DND-41 (cell line): ENCODE results near the gene FBXW8.

Experiments used
- EZH2 ChIP-seq: IDR thresholded peaks from 3 replicates; pipeline ENCODE4 v1.6.1; 2012; ENCODE audit warnings: borderline replicate concordance, low read depth, mild to moderate bottlenecking, moderate library complexity, low read length, inconsistent platforms; ENCODE audit not compliant: severe bottlenecking
- TF ChIP-seq, protein P1 (sequence below): IDR thresholded peaks from 2 replicates; pipeline ENCODE4 v1.5.1; 2012; ENCODE audit warnings: borderline replicate concordance, low read length, moderate library complexity, mild to moderate bottlenecking; ENCODE audit not compliant: poor library complexity, severe bottlenecking; ENCODE audit errors: extremely low read depth

DNA sequence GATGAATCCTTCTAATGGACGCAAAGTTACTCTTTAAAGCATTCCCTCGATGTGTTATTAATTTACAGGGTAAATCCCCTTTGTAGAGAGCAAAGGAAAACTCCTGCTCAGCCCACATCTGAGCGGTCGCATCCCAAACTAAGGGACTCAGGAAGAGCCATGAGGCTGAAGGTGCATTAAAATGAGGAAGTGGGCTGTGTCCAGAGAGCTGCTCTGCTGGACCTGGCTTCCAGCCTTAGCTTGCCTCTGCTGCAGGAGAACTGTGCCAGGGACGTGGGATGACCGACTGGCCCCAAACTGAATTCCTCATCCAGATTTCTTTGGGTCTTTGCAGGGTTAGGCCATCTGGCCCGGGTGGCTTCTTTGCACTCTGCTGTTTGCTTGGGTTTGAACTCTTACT lies 88.3 kb downstream of the FBXW8 start:
- TF ChIP-seq, protein P1, sequence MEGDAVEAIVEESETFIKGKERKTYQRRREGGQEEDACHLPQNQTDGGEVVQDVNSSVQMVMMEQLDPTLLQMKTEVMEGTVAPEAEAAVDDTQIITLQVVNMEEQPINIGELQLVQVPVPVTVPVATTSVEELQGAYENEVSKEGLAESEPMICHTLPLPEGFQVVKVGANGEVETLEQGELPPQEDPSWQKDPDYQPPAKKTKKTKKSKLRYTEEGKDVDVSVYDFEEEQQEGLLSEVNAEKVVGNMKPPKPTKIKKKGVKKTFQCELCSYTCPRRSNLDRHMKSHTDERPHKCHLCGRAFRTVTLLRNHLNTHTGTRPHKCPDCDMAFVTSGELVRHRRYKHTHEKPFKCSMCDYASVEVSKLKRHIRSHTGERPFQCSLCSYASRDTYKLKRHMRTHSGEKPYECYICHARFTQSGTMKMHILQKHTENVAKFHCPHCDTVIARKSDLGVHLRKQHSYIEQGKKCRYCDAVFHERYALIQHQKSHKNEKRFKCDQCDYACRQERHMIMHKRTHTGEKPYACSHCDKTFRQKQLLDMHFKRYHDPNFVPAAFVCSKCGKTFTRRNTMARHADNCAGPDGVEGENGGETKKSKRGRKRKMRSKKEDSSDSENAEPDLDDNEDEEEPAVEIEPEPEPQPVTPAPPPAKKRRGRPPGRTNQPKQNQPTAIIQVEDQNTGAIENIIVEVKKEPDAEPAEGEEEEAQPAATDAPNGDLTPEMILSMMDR, result no peak
- no peak for TF ChIP-seq EZH2
